Measurements from ENCODE around the gene PTPRN.
"Not testable (repeated sequence)": the region's sequence is repeated elsewhere in the genome, so short reads cannot be mapped to it uniquely, and the experiment has no call there.

The PTPRN gene

GRCh38 chr2:219287580-219288265 lies 21.5 kb downstream of the PTPRN start:
- no peak for DNase-seq (ENCODE audit: low read depth in 2 of 2)

GRCh38 chr2:219287116-219287440 lies 22.1 kb downstream of the PTPRN start:
- not testable (repeated sequence) for DNase-seq (ENCODE audit: low read depth in 2 of 2)

DNA sequence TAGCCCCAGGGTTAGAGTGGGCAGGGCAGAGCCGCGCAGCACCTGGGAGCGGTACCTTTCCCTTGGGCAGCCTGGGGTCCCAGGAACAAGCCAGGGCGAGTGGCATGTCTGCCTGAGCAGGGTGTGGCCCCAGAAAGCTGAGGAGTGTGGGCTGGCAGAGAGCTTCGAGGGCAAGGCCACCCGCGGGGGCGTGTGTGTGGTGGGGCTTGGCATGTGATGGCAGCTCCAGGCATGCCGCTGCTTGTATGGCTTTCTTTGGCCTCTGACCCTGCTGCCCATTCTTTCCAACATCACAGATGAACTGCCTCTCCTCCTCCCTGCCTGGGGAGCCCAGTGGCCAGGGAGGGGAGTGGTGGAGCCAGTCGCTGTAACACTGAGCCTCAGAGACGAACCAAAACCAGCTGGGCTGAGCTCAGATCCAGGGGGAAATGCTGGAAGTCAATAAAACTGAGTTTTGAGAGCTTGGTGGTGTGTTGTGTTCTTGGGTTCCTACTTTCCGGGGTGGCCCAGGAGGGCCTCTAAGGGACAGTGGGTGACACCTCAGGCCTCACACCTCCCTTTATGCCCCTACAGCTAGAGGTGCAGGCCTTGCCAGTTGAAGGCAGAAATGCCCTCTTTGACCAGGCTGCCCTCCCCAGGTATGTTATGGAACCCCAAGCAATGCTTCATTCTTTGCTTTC lies 22.6 kb downstream of the PTPRN start:
- no peak for DNase-seq (ENCODE audit: low read depth in 2 of 2)

DNA sequence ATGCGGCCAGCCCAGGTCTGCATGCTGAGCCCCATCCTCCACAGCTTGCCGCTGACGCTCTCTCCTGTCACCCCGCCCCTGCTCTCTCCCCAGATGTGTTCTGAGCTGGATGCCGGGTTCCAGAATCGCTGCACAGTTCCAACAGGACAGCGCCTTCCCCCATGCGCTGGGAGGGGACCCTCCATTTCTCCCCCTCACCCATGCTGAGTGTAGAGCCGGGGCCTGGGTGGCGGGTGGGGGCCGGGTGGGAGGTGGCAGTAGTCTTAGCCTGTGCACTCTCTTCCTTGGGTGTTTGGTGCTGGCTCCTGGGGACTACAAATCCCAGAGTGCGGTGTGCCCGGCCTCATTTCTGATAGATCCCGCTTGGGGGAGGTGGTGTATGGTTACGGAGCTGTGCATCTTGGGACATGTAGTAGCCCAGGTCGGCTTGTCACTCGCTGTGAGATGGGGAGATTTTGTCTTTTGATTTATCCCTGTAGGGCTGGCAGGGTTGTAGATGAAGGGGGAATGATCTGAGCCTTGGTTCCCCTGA lies 23.2 kb downstream of the PTPRN start:
- no peak for DNase-seq (ENCODE audit: low read depth in 2 of 2)

- no peak for DNase-seq (ENCODE audit: low read depth in 2 of 2)
These were observed 23.8 kb downstream of the PTPRN start for GRCh38 chr2:219285373-219285735.

- DNase-seq (ENCODE audit: low read depth in 2 of 2), result no peak
These were observed 24.5 kb downstream of the PTPRN start for GRCh38 chr2:219284501-219285372.

DNA sequence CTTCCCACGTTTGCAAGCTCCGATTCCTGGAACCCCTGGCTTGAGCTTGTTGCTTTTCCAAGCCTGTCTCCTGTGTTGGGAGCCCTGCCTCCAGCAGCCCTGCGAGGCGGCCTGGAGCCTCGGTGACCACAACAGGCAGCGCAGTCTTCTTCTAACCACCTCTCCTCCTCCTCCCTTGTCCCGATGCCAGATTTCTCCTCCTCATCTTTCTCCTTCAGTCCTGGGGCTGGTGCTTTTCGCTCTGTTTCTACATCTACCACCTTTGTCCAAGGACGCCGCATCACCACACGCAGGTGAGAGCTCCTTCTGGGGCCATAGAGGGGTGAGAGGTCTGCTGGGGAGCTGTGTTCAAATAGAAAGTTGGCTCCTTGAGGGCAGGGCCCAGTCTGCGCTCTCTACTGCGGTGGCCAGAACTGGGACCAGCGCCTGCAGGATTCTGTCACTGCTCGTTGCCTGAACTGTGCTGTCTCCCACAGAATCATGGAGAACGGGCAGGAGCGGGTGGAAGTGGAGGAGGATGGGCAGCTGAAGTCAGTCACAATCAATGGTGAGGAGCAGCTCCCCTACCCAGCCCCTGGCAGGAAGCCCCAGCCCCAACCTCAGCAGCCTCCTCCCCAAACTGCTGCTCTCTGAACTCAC lies 26.1 kb downstream of the PTPRN start:
- DNase-seq (ENCODE audit: low read depth in 2 of 2), result no peak

- DNase-seq (ENCODE audit: low read depth in 2 of 2), result no peak
These were observed 26.8 kb downstream of the PTPRN start for GRCh38 chr2:219282375-219282774.

DNA sequence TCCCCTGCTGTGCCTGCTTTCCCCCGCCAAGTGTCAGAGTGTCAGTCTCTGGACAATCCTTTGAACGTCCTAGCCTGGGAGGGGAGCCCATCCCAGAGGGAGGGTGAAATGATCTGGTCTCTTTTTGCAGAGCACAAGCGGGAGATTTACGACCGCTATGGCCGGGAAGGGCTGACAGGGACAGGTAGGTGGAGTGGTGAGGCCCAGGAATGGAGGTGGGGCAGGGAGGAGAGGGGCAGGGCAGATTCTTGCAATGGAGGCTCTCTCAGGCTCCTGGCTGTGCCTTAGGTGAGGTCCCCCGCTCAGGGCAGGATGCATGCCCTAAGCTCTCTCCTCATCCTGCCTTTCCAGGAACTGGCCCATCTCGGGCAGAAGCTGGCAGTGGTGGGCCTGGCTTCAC lies 27.6 kb downstream of the PTPRN start:
- DNase-seq (ENCODE audit: low read depth in 2 of 2), result no peak

DNA sequence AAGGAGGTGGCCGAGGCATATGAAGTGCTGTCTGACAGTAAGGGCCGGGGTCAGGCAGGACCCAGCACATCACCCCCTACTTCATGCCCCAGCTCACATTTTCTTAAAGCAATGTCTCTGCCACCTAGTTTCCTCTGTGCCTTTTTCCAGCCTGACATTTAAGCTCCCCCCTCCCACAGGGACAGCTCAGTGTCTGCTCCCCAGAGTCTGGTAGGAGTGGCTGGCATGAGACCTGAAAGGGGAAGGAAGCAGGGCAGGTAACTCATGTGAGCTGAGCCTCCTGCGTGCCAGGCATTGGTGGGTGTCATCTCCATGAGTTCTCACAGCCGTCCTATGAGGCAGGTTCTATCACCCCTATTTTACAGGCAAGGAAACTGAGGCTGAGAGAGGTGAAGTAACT lies 28.6 kb downstream of the PTPRN start:
- no peak for DNase-seq (ENCODE audit: low read depth in 2 of 2)

DNA sequence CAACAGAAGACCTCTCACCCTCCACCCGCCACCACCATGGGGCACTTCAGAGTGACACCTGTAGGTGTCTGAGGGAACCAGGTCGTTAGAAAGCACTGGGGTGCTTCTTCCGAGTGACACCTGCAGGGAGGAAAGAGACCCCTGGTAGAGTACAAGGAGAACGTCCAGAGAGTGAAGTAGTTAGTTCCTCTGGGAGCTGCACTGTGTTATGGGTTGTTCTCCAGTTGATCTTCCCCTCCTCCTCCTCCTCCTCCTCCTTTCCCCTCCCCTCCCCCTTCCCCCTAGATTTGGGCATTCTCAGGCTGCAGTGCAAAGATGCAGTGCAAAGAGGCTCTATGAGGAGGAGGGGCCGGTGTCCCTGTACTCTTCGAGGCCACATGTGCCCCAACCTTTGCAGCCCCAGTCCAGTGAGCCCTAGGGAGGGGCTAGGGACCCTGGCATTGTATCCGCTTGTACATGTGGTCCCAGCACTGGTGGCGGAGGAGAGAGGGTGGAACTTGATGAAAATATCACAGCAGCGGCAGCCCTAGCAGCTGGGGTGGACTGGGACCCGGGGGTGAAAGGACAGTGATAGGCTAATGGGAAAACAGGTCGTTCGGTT lies 29.2 kb downstream of the PTPRN start:
- no peak for DNase-seq (ENCODE audit: low read depth in 2 of 2)

DNA sequence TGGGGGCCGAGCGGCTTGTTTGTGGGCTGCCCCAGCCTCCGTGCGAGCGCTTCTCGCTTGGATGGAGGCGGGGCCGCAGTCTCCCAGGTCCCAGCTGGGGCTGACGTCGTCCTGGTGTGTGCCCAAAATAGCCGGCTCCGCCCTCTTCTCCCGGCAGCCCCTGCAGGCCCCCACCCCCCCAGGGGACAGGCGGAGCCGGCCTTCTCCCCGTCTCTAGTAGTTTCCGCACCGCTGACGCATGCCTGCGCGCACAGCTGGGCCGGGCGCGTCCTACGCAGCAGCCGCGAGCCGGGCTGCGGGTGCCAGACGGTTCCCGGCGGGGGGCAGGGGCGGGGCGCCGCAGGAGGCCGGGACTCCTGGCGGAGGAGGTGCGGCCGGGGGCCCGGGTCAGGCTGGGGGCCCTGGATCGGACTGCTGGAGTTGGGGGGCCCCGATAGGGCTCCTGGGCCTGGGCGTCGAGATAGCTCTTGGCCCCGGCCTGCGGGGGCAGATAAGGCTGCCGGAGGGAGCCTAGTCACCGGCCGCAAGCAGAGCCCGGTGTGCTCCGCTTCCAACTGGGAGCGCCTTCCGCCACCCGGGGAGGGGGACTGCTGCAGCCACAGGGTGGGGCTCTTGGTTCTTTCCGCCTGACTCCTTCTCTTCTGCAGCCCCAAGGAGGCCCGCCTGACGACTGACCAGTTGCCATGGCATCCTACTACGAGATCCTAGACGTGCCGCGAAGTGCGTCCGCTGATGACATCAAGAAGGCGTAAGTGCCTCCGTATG lies 29.9 kb downstream of the PTPRN start, which contains the start of gene DNAJB2:
Gene DNAJB2 (plus strand): TSS at position 216 of the 765 bp plus-strand sequence. CDS start 468 bp downstream, at position 684.
- DNase-seq (ENCODE audit: low read depth in 2 of 2), result peak; percentile 96 to 97

DNA sequence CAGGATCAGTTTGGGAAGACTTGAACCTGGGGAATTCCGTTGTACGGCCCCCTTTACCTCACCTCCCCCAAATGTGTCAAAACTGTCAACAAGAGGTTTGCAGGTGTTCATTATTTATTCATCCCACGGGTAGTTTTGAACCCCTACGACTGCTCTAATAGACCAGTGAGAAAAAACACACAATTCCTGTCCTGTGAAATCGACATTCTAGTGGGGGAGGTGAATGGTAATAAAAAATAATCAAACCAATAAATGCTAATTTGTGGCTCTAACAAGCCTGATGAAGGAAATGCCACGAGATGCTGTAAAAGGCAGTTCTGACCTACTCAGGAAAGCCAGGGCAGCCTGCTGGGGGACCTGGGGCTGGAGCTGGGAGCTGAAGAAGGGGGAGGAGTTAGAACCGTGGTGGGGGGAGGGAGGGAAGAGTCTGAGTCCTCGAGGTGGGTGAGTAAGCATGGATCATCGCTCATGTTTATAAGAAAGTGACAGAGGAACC lies 30.5 kb downstream of the PTPRN start:
- no peak for DNase-seq (ENCODE audit: low read depth in 2 of 2)

DNA sequence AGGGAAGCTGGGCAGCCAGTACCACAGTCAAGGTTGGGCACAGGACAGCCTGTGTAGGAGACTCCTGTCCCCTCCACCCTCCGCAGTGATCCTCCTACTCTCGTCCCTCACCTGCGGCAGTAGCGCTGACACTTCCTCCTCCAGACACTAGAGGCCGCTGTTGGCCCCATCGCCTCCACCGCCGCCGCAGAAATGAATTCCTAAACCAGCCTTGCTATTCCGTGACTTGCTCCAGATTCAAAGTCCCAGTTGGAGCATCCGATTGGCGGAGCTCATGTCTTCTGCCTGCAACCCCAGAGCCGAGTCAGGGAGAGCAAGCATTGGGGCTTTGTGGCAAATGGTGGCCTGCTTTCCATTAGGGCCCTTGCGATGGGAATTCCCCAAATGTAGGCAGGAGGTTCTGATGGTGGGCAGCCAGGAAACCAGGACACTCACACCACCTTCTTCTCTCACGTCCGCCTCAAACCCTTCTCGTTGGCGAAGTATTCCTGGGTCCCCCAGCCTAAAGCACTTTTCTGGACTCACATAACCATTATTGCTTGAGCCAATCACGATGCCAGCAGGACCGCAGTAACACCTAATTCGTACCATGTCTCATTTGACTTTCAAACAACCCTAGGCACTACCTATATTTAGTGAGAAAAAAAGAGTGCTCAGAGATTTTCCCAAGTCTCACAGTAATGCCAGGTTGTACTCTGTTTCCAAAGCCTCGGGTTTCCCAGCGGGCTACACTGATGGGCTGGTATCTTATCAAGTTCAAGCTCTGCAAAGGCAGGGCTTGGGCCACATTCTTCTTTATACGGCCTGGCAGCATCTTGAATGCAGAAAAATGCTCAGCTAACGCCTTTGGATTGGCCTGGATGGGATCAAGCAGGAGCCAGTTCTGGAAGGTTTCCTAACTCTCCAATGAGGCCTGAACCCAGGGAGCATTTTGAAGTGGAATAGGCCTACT lies 31.2 kb downstream of the PTPRN start:
- DNase-seq (ENCODE audit: low read depth in 2 of 2), result peak; percentile 37 to 60

DNA sequence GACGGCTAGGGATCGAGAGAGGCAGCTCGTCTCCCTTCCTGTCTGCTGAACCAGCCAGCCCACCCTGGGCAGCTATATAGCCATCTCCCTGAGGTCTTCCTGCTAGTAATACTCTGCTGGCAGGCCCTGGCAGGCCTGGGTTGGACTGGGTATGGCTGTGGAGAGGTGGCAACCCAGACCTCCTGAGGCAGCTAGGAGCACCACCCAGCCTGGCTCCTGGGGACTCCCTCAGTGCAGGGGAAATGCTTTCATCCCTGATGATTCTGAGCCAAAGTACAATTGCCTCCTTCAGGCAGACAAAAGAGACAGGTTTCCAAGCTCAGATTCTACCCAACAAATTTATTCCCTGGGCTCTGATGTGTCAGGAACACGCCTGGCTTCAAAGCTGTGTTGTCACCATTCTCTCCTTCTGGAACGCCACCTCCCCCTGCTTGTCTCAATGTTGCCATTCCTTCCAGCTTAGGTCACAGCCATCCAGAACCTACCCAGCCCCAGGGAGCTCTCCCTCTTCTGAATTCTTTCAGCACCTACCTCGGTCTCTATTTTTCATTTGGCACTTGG lies 34.8 kb downstream of the PTPRN start:
- no peak for DNase-seq (ENCODE audit: low read depth in 2 of 2)

GRCh38 chr2:219273937-219274336 lies 35.3 kb downstream of the PTPRN start:
- DNase-seq (ENCODE audit: low read depth in 2 of 2), result no peak

GRCh38 chr2:219272995-219273394 lies 36.2 kb downstream of the PTPRN start:
- DNase-seq (ENCODE audit: low read depth in 2 of 2), result no peak

DNA sequence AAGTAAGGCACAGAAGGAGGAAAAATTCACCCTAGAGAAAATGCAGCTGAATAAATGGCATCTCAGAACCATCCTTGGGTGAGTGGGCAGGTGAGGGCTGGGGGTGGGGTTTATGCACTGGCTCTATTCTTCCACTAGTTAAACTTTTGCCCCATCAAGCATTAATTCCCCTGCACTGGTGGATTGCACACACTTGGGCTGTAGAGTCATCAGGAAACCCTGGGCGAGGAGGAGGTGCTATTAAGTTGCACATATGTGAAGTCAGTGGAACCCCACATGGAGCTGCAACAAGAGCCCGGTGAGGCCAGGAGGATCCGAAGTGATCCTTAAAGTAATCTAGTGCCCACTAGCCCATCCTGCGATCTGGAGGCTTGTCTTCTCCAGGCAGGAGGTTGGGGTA lies 36.8 kb downstream of the PTPRN start:
- DNase-seq (ENCODE audit: low read depth in 2 of 2), result no peak

GRCh38 chr2:219271021-219271420 lies 38.2 kb downstream of the PTPRN start:
- no peak for DNase-seq (ENCODE audit: low read depth in 2 of 2)
